Measurements from ENCODE around the gene ASB16.

The ASB16 gene

DNA sequence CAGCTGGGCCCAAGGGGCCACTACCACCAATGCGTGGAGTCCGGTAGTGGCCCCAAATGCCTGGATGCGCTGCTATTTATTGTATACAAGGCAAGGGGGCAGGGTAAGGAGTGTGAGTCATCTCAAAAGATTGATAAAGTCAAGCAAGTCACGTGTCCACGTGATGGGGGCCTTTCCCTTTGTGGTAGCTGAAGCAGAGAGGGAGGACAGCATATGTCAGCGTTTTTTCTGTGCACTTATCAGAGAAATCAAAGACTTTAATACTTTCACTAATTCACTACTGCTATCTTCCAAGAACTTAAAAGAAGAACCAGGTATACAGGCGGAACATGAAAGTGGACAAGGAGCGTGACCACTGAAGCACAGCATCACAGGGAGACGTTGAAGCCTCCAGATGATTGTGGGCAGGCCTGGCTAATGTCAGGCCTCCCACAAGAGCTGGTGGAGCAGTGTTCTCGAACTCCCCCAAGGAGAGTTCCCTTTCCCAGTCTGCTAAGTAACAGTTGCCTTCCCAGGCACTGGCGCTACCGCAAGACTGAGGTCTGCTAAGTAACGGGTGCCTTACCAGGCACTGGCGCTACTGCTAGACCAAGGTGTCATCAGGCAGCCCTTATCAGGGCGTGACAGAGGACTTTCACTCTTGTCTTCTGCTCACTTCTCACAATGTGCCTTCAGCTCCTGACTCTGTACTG, 10.8 kb upstream of the ASB16 start:
- no CpG with 5 or more reads among the region's 15 CpGs for WGBS (ENCODE audit: extremely low coverage, insufficient coverage, low lambda C conversion rate)
- H3K27ac ChIP-seq (ENCODE audit: low read depth, low read length): no peak overlapping the region
- H3K27me3 ChIP-seq (ENCODE audit: insufficient read depth, low read length, poor library complexity): no peaks in the 10 kb centered on the region

DNA sequence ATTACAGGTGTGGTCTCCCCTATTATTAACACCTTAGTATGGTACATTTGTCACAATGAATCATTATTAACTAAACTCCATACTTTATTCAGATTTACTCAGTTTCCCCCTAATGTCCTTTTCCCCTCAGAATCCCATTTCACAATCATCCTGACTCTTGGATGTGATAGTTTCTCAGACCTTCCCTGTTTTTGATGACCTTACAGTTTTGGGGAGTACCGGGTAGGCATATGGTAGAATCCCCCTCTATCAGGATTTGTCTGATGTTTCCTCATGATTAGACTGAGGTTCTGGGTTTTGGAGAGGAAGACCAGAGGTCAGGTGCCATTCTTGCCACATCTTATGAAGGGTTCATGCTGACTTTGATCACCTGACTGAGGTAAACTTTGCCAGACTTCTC, 6.0 kb upstream of the ASB16 start:
- Histone ChIP-seq H2BK120ac (ENCODE audit: low read depth, low read length) (no peak overlapping the region), H3K4me1 (ENCODE audit: control insufficient read depth, low read depth, low read length) (no peaks in the 10 kb centered on the region), H3K36me3 (ENCODE audit: control insufficient read depth, insufficient read depth, low read length) (peaks cover under 1% of the 10 kb centered on the region), H4K8ac (ENCODE audit: low read depth, low read length) (no peak overlapping the region), H3K4me3 (ENCODE audit: low read length) (no peak overlapping the region), H3K79me2 (ENCODE audit: control insufficient read depth, insufficient read depth, low read length) (no peaks in the 10 kb centered on the region), H3K79me1 (ENCODE audit: low read length) (no peaks in the 10 kb centered on the region), H2AK5ac (ENCODE audit: low read length) (no peak overlapping the region), H3K4me2 (ENCODE audit: low read length) (no peak overlapping the region), H3K18ac (ENCODE audit: low read length) (no peak overlapping the region), H2BK15ac (replicated peaks; ENCODE audit: low read depth) (no peak overlapping the region), H2BK5ac (ENCODE audit: low read length) (no peak overlapping the region), H3K23ac (ENCODE audit: low read length) (no peak overlapping the region), H3K27ac (ENCODE audit: low read depth, low read length) (no peak overlapping the region), H3K4ac (ENCODE audit: low read depth, low read length) (no peak overlapping the region), H4K5ac (ENCODE audit: low read length) (no peak overlapping the region), H3K9ac (ENCODE audit: low read length) (no peak overlapping the region), H3K27me3 (ENCODE audit: insufficient read depth, low read length, poor library complexity) (no peaks in the 10 kb centered on the region), H3K56ac (ENCODE audit: low read length) (no peak overlapping the region)
- WGBS (ENCODE audit: extremely low coverage, insufficient coverage, low lambda C conversion rate): no CpG with 5 or more reads among the region's 1 CpG
- DNase-seq: no peak

More for the DNA sequence above, 10.8 kb upstream of the ASB16 start:
- Histone ChIP-seq H3K4me3 (ENCODE audit: low read length) (no peak overlapping the region), H3K4me2 (ENCODE audit: low read length) (no peak overlapping the region), H2AK5ac (ENCODE audit: low read length) (no peak overlapping the region), H4K5ac (ENCODE audit: low read length) (no peak overlapping the region), H3K79me1 (ENCODE audit: low read length) (no peaks in the 10 kb centered on the region), H3K18ac (ENCODE audit: low read length) (no peak overlapping the region), H2BK15ac (replicated peaks; ENCODE audit: low read depth) (no peak overlapping the region), H3K79me2 (ENCODE audit: control insufficient read depth, insufficient read depth, low read length) (no peaks in the 10 kb centered on the region), H3K56ac (ENCODE audit: low read length) (no peak overlapping the region), H3K4ac (ENCODE audit: low read depth, low read length) (no peak overlapping the region), H4K8ac (ENCODE audit: low read depth, low read length) (no peak overlapping the region), H3K4me1 (ENCODE audit: control insufficient read depth, low read depth, low read length) (no peaks in the 10 kb centered on the region), H2BK120ac (ENCODE audit: low read depth, low read length) (no peak overlapping the region), H3K36me3 (ENCODE audit: control insufficient read depth, insufficient read depth, low read length) (peaks cover 9% of the 10 kb centered on the region), H3K9ac (ENCODE audit: low read length) (no peak overlapping the region), H3K23ac (ENCODE audit: low read length) (no peak overlapping the region), H2BK5ac (ENCODE audit: low read length) (no peak overlapping the region)
- DNase-seq: no peak

DNA sequence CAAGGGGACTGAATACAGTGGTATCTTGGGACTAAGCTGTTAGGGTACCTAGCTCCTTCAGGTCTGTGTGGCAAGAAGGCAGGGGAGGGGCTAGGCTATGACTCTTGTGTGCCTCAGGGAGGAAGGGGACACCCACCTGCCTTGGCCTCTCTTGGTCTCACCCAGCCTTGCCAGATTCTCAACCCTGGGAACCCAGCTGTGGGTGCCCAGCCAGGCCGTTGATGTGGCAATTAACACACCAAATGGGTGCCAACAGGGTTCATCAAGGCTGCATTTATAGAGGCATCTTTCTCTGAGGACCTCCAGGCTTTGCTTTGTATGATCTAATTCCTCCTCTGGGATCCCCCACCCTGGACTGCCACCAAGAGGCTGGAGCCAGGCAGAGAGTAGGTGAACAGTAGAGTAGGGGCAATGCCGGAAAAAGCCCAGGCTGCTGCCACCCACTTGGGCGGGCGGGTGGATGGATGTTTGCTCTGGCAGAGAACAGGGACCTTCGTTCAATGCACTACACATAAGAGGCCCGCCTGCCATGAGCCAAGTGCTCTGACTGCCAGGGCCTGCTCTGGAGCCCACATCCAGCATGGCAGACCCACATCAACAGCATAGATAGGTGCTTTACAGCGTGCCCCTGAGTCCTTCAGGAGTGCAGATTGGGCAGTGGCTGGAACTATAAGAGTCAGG, 3.2 kb upstream of the ASB16 start:
- H3K27ac ChIP-seq (ENCODE audit: low read depth, low read length): no peak overlapping the region
- no peak overlapping the region for H4K8ac ChIP-seq (ENCODE audit: low read depth, low read length)
- H3K56ac ChIP-seq (ENCODE audit: low read length): no peak overlapping the region
- no CpG with 5 or more reads among the region's 7 CpGs for WGBS (ENCODE audit: extremely low coverage, insufficient coverage, low lambda C conversion rate)
- no peak overlapping the region for H2AK5ac ChIP-seq (ENCODE audit: low read length)
- no peak overlapping the region for H2BK5ac ChIP-seq (ENCODE audit: low read length)
- no peak overlapping the region for H3K23ac ChIP-seq (ENCODE audit: low read length)
- H4K5ac ChIP-seq (ENCODE audit: low read length): no peak overlapping the region
- H3K4me3 ChIP-seq (ENCODE audit: low read length): no peak overlapping the region
- H3K4me2 ChIP-seq (ENCODE audit: low read length): no peak overlapping the region
- H2BK120ac ChIP-seq (ENCODE audit: low read depth, low read length): no peak overlapping the region
- no peak overlapping the region for H3K9ac ChIP-seq (ENCODE audit: low read length)
- no peaks in the 10 kb centered on the region for H3K36me3 ChIP-seq (ENCODE audit: control insufficient read depth, insufficient read depth, low read length)
- H3K4ac ChIP-seq (ENCODE audit: low read depth, low read length): no peak overlapping the region
- H3K27me3 ChIP-seq (ENCODE audit: insufficient read depth, low read length, poor library complexity): no peaks in the 10 kb centered on the region
- H3K4me1 ChIP-seq (ENCODE audit: control insufficient read depth, low read depth, low read length): no peaks in the 10 kb centered on the region
- no peak overlapping the region for H2BK15ac ChIP-seq (replicated peaks; ENCODE audit: low read depth)
- H3K79me1 ChIP-seq (ENCODE audit: low read length): no peaks in the 10 kb centered on the region
- H3K79me2 ChIP-seq (ENCODE audit: control insufficient read depth, insufficient read depth, low read length): no peaks in the 10 kb centered on the region
- no peak for DNase-seq
- no peak overlapping the region for H3K18ac ChIP-seq (ENCODE audit: low read length)

DNA sequence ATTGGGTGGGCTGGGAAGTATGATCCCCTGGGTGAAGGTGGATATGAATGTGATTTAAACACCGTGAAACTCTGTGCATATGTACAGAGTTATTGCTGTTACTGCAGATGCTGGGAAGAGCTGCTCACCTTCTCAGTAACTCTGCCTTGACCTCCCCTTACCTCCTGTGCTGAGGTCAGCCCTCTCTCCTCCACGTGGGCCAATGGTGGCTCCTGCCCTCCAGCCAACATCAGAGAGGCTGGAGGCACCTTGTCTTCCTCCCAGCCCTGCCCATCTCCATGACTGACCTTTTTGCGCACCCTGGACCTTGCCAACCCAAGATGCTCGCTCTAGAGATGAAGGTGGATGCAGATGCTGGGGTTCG, 387 bp upstream of the ASB16 start:
- H3K27ac ChIP-seq (ENCODE audit: low read depth, low read length): no peak overlapping the region
- no peaks in the 10 kb centered on the region for H3K79me2 ChIP-seq (ENCODE audit: control insufficient read depth, insufficient read depth, low read length)
- H2BK5ac ChIP-seq (ENCODE audit: low read length): no peak overlapping the region
- no peaks in the 10 kb centered on the region for H3K36me3 ChIP-seq (ENCODE audit: control insufficient read depth, insufficient read depth, low read length)
- no peaks in the 10 kb centered on the region for H3K79me1 ChIP-seq (ENCODE audit: low read length)
- no CpG with 5 or more reads among the region's 5 CpGs for WGBS (ENCODE audit: extremely low coverage, insufficient coverage, low lambda C conversion rate)
- H3K4me2 ChIP-seq (ENCODE audit: low read length): no peak overlapping the region
- no peak overlapping the region for H2BK15ac ChIP-seq (replicated peaks; ENCODE audit: low read depth)
- H4K8ac ChIP-seq (ENCODE audit: low read depth, low read length): no peak overlapping the region
- H3K27me3 ChIP-seq (ENCODE audit: insufficient read depth, low read length, poor library complexity): no peaks in the 10 kb centered on the region
- peak overlapping the region; percentile 11 for H3K56ac ChIP-seq (ENCODE audit: low read length)
- H3K23ac ChIP-seq (ENCODE audit: low read length): no peak overlapping the region
- no peak overlapping the region for H3K18ac ChIP-seq (ENCODE audit: low read length)
- H3K4me3 ChIP-seq (ENCODE audit: low read length): no peak overlapping the region
- no peak overlapping the region for H2AK5ac ChIP-seq (ENCODE audit: low read length)
- DNase-seq: no peak
- H2BK120ac ChIP-seq (ENCODE audit: low read depth, low read length): no peak overlapping the region
- H3K4me1 ChIP-seq (ENCODE audit: control insufficient read depth, low read depth, low read length): no peaks in the 10 kb centered on the region
- H3K4ac ChIP-seq (ENCODE audit: low read depth, low read length): no peak overlapping the region
- H3K9ac ChIP-seq (ENCODE audit: low read length): no peak overlapping the region
- no peak overlapping the region for H4K5ac ChIP-seq (ENCODE audit: low read length)

DNA sequence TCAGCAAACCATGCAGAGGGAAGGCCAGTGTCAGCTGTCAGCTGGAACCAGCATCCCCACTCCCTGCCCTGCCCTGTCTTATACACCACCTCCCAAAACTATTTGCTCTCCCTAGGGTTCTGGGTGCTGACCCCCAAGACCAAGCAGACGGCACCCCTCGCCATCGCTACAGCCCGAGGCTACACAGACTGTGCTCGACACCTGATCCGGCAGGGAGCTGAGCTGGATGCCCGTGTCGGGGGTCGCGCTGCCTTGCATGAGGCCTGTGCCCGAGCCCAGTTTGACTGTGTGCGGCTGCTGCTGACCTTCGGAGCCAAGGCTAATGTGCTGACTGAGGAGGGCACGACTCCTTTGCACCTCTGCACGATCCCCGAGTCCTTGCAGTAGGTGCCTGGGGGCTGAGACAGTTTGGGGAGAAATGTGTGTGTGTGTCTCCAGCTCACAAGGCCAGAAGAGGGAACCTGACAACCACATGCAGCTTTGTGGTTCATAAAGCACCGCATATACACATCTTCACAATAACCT, 1.5 kb downstream of the ASB16 start:
- Histone ChIP-seq H3K36me3 (ENCODE audit: control insufficient read depth, insufficient read depth, low read length) (no peaks in the 10 kb centered on the region), H2BK120ac (ENCODE audit: low read depth, low read length) (no peak overlapping the region), H2BK5ac (ENCODE audit: low read length) (no peak overlapping the region), H2BK15ac (replicated peaks; ENCODE audit: low read depth) (no peak overlapping the region), H3K4me3 (ENCODE audit: low read length) (no peak overlapping the region), H3K18ac (ENCODE audit: low read length) (no peak overlapping the region), H3K56ac (ENCODE audit: low read length) (peak overlapping the region; percentile 34), H3K23ac (ENCODE audit: low read length) (peak overlapping the region; percentile 45), H3K27me3 (ENCODE audit: insufficient read depth, low read length, poor library complexity) (no peaks in the 10 kb centered on the region), H4K5ac (ENCODE audit: low read length) (no peak overlapping the region), H3K4ac (ENCODE audit: low read depth, low read length) (no peak overlapping the region), H3K4me1 (ENCODE audit: control insufficient read depth, low read depth, low read length) (no peaks in the 10 kb centered on the region), H3K79me1 (ENCODE audit: low read length) (no peaks in the 10 kb centered on the region), H3K79me2 (ENCODE audit: control insufficient read depth, insufficient read depth, low read length) (no peaks in the 10 kb centered on the region), H4K8ac (ENCODE audit: low read depth, low read length) (no peak overlapping the region), H2AK5ac (ENCODE audit: low read length) (no peak overlapping the region), H3K27ac (ENCODE audit: low read depth, low read length) (no peak overlapping the region), H3K9ac (ENCODE audit: low read length) (no peak overlapping the region), H3K4me2 (ENCODE audit: low read length) (no peak overlapping the region)
- no CpG with 5 or more reads among the region's 17 CpGs for WGBS (ENCODE audit: extremely low coverage, insufficient coverage, low lambda C conversion rate)
- no peak for DNase-seq

All from mesendoderm (in vitro differentiated cells).